ENCODE data around the gene DCST2.

DCST2 gene

GRCh38 chr1:154973344-154974101 lies 60.1 kb downstream of the DCST2 start:
- peak; percentile 97 for DNase-seq

GRCh38 chr1:154972517-154973343 lies 60.9 kb downstream of the DCST2 start:
- peak; percentile 98 for DNase-seq

- DNase-seq = no peak
Observed at GRCh38 chr1:154972213-154972516, 61.4 kb downstream of the DCST2 start.

GRCh38 chr1:154971341-154971998 lies 62.1 kb downstream of the DCST2 start:
- no peak for DNase-seq

GRCh38 chr1:154970631-154971340 lies 62.8 kb downstream of the DCST2 start, which contains the start of gene SHC1:
Gene SHC1, minus strand, starts transcription at chr1:154970747. Its CDS starts 221 bp downstream, at chr1:154970526.
- DNase-seq = peak; percentile 96

- DNase-seq = no peak
Observed at GRCh38 chr1:154969860-154970452, 63.6 kb downstream of the DCST2 start.

GRCh38 chr1:154969246-154969645 lies 64.3 kb downstream of the DCST2 start:
- DNase-seq = no peak

GRCh38 chr1:154968731-154969130 lies 64.8 kb downstream of the DCST2 start:
- no peak for DNase-seq

Measured in fibroblast of skin of abdomen (primary cell).